Measurements from ENCODE around the gene TPK1.

The TPK1 gene

DNA sequence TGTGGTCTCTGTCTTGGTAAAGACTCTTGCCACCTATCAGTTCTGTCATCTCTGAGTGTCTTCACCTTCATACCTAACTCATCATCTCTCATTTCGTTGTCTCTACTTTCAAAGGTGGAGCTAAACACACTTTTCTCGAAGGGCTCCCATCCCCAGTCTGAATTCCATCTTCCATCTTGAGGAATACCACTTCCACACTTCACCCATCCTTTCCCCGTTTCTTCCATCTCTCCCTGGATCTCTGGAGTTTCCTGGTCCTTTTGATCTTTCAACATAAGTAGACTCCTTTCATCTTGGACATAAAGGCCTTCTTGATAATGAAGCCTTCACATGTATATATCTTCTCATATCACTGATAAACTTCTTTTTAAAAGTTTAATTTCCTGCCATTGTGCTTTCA is 311.6 kb downstream of the TPK1 start:
- no peak for DNase-seq

GRCh38 chr7:144523621-144524020 is 312.2 kb downstream of the TPK1 start:
- no peak for DNase-seq

GRCh38 chr7:144519925-144520324 is 315.9 kb downstream of the TPK1 start:
- no peak for DNase-seq

DNA sequence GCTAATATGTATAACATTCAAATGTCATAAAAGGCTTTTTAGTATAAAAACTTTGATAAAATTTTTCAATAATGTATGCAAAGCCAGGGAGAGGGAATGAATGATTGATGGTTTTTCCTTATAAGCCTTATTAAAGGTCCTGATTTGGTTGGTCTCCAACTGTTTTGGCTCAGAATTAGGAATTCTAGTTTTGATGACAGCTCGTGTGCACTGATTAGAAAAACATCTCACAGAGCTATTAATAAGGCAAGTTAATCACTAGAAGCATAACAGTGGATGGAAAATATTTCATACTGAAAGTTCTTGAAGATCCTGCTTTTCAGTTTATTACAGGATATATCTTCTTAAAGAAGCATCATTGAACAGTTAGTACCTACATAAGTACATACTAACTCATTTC is 317.5 kb downstream of the TPK1 start:
- DNase-seq, result no peak

DNA sequence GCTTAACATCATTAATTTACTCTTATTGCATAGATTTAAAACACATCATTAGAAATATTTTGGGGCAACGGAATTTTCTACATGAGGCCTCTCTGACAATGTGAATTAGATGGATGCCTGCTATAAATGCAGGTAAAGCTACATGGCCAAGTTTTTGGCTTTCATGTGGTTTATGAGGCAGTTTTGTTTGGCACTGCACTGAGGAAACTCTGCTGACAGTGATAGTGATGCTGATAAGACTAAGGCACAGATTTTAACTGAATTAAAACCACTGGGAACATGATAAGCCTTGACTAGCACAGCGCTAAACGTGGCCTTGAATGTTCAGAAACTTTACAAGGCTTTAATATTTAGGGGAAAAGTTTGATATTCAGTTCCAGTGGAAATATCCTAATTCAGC is 318.1 kb downstream of the TPK1 start:
- peak in 1 of 2 experiments; percentile 33 for DNase-seq

- peak; percentile 83 to 92 for DNase-seq
These were observed 318.9 kb downstream of the TPK1 start for GRCh38 chr7:144516729-144517525.

DNA sequence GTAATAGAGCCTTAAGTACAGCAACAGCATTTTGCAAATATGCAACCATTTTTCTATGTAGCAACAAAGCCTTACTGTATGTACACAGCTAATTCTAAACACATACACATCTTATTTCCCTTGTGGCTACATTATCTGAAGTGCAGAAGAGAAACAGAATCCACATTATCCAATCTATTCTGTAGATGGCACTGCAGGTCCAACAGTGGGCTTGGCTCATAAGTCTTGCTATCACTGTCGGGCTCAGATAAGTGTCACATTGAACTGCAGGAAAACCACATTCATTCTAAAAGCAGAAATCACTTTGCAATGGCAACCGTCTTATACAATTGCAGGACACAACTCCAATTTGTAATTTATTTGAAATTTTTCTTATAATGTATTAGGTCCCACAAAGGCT is 322.5 kb downstream of the TPK1 start:
- DNase-seq, result peak; percentile 31 to 63

DNA sequence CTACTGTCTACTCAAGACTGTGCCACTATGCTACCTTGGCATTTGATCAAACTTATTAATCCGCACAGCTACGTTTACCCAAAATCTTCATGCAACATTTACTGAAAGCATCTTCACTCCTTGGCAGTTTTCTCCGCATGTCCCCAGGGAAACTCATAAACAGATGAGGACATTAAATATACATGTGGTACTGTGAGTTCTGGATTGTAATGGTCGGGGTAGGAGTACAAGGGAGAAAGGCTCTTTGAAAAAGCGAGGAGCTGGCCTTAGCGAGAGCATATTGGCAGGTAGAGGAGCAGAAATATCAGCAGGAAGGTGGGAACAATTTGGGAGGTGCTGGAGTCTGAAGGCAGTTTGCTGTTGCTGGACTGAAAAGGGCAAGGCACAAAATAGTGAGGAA is 325.2 kb downstream of the TPK1 start:
- no peak for DNase-seq

- DNase-seq, result no peak
These were observed 327.2 kb downstream of the TPK1 start for GRCh38 chr7:144508702-144509101.

- no peak for DNase-seq
These were observed 332.6 kb downstream of the TPK1 start for GRCh38 chr7:144503215-144503614.

GRCh38 chr7:144500225-144500624 is 335.6 kb downstream of the TPK1 start:
- no peak for DNase-seq

DNA sequence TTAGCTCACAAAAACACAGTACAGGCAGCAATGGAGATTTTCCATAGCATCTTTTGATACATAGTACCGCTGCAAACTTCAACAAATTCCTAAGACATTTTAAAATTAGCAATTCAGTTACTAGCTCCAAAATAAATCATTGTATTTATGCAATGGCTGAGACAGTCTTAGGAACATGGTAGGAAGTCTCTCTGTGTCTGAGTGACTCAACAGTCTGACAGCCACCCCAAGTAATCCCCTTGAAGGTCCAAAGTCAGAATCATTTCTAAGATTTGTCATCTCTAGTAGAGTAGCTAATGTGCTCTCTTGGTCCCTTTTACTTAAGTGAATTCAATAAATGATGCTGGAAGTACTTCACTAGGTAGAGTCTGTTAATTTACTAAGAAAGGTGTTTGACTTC is 338.6 kb downstream of the TPK1 start:
- DNase-seq, result no peak

DNA sequence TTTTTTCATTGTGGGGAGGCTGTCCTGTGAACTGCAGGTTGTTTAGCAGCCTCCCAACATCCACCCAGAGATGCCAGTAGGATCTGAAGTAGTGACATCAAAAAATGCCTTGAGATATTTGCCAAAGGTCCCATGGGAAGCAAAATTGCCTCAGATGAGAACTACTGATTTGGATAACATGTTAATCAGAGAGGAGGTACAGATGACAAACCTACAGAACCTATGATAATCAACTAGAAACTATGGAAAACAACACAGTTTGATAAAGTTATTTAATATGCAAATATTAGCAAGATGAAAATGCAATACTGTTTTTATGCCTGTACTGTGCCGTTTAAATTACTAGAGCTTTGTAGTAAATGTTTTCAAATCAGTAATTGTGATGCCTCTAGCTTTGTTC is 341.5 kb downstream of the TPK1 start:
- no peak for DNase-seq

GRCh38 chr7:144489504-144489903 is 346.3 kb downstream of the TPK1 start:
- no peak for DNase-seq

DNA sequence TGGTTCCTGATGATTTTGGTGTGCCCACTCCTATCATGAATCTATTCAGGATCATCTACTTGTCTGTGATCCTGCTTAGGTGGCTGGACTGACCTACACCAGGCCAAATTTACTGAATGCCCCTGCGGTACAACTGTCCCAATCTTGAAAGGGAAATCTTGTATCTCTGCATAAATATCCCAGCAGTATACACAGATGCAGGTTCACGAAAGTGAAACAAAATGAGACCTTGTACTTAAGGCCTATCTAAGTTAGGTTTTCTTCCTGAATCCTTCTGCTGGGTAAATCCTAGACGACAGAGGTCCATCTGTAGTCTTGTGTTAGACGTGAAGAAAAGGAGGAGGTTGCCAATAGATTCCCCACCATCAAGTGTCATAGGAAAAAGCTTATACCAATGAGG is 346.9 kb downstream of the TPK1 start:
- no peak for DNase-seq

- no peak for DNase-seq
These were observed 348.0 kb downstream of the TPK1 start for GRCh38 chr7:144487901-144488300.

GRCh38 chr7:144484445-144484844 is 351.4 kb downstream of the TPK1 start:
- DNase-seq, result no peak

DNA sequence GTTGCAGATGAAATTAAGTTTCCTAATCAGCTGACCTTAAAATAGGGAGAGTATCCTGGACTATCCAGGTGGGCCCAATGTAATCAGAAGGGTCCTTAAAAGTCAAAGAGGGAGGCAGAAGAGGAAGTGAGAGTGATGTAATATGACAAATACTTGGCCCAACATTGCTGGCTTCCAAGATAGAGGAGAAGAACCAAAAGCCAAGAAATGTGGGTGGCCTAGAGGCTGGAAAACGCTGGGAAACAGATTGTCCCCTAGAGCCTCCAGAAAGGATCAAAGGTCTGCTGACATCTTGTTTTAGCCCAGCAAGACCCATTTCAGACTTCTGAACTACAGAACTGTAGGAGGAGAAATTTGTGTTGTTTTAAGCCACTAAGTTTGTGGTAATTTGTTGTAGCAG is 352.7 kb downstream of the TPK1 start:
- no peak for DNase-seq

DNA sequence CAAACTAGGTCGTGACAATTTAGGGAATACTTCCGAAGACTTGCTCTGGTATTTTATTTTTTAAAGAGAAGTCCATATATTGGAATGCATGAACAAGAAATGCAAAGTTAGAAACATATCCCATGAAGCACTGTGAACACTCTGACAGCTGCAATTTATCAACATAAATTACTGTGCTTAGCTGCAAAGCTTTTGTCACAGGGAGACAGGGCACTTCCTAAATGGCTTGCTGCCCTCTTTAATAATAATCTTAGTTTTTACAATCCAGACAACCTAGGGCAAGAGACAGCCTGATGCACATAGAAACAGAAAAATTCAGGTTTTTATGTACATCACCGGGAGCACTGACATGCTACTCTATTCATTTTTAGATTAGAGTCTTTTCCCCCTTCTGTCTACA is 354.0 kb downstream of the TPK1 start:
- no peak for DNase-seq

DNA sequence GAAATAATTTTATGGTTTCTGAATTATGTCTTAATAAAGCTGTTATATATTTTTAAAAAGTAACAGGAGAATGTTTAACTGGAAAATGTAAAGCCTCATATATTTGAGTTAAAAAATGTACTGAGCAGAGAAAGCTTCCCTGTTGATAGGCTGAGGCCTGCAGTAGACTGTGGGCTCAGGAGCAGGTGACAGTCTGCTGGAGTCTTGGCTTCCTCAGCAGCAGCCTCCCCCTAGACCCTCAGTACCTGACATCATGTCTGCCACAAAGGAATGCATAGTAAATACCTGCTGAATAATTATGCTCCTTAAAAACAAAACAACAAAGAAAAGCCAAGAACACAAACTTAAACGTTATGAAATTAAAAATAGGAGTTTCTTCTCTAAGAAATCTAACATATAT is 358.5 kb downstream of the TPK1 start:
- DNase-seq, result no peak

DNA sequence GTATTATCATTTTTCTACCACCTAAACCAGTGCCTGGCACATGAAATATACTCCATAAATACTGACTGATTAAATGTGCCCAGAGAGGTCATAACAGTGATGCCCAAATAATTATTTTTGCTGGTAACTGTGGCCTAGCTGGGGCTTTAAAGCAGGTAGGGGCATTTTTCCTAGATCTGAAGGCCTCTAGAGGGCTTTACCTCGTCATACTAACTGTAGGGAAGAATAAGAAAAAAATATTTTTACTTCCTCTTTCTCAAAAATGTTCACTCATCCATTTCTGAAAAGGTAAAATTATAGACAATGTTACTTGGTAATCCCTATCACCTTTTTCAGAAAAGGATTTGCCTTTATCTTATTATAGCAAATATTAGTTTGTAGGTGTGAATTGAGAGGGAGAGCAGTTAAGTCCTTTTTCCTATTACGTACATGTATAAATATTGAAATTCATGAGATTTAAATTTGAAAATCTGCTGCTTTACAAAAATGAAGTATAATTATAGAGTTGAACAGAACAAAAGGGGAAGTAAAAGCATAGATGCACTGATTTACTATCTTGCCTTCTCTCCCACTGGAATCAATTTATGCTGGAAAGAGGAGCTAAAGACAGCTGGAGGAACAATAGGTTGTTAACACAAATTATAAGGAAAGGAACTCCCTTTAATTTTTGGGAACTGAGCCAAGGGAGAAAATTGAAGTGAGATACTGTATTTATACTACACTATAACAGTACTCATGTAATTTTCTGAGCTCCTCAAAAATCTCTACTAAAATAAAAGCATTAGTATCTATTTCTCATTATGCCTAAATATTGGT is 360.8 kb downstream of the TPK1 start:
- no peak for DNase-seq

- no peak for DNase-seq
These were observed 361.5 kb downstream of the TPK1 start for GRCh38 chr7:144474363-144474762.

DNA sequence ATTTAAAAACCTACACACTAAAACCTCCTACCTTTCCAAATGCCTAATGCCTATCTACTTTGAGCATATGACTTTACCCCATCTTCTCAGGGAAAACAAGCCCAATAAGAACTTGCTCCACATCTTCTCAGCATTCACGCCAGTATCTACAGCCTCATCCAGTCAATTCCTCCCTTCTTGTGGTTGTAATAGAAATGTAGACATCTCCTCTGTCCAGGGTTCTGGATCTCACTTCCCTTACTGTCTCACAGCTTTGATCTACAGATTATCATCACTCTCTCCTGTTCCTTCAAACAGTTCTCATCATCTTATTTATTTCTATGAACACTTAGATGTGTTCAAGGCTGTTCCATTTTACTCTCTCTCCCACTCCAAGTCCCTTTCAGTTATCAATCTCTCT is 361.9 kb downstream of the TPK1 start:
- no peak for DNase-seq

DNA sequence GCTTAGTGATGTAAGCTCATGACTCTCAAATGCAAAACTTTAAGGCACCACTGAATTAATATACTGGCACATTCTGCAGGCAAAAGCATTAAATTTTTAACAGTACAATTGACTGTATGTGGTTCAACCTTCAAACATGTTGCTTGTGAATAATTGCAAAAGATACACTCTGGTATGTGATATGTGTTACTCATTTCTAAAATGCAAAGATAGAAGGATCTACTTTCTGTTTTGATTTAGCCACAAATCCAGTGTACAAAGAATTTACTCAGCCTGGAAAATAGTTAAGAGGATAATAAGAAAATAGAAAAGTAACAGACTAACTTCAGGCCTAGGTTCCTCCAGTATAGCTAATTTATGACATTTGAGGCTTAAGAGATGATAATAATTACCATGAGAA is 365.8 kb downstream of the TPK1 start:
- no peak for DNase-seq
